Thyroid gland (tissue), 4 donors: Measurements from ENCODE around the gene MAP4. TPM values are rescaled to one million over a fixed set of nuclear protein-coding genes. Genes with fewer than 3 reads are reported as not detected.
A peak's percentile ranks its signal among the peaks of the same experiment; 100 is the strongest.

Source experiments
- DNase-seq, 2 donors: peaks; one replicate each; pipeline ENCODE4 v3.0.0-alpha.2; 2019
- H3K27ac ChIP-seq, 3 donors: fragments of 200-600 bp; sonication (generic); 1 replicate in 2 of 3; 2 replicates in 1 of 3; pipeline ENCODE4 v1.5.1; 2016 to 2019; ENCODE audit warnings: mild to moderate bottlenecking in 1 of 3, moderate library complexity in 1 of 3
- H3K27me3 ChIP-seq: fragments of 200-600 bp; sonication (generic); one replicate; pipeline ENCODE4 v1.5.1; 2019
- H3K36me3 ChIP-seq, 2 donors: fragments of 200-600 bp; sonication (generic); one replicate each; pipeline ENCODE4 v1.5.1; 2016 to 2019
- H3K4me1 ChIP-seq, 2 donors: fragments of 200-600 bp; sonication (generic); one replicate each; pipeline ENCODE4 v1.5.1; 2017 to 2019
- H3K4me3 ChIP-seq, 3 donors: fragments of 200-600 bp; sonication (generic); replicated peaks in 1 of 3; 1 replicate in 2 of 3; 2 replicates in 1 of 3; pipeline ENCODE4 v1.5.1; 2016; ENCODE audit warnings: mild to moderate bottlenecking in 1 of 3
- H3K9me3 ChIP-seq: fragments of 200-600 bp; sonication (generic); one replicate; pipeline ENCODE4 v1.5.1; 2017
- POLR2A ChIP-seq, 2 donors: fragments of 450-650 bp; IDR thresholded peaks; one replicate each; pipeline ENCODE4 v1.6.1; 2017; ENCODE audit warnings: antibody characterized with exemption in 2 of 2, mild to moderate bottlenecking in 2 of 2, moderate library complexity in 1 of 2
- WGBS, 2 donors: methylation state at CpG; one replicate each; pipeline ENCODE4 v1.1.5; 2017; 5-methylcytosine and 5-hydroxymethylcytosine counted together
- intact Hi-C: fragments of 100-400 bp; cut with DNase I; formaldehyde crosslinking; loops from one replicate; pipeline ENCODE4 v1.15.1; 2023
- total RNA-seq, 4 donors: library from RNA; depleted of rRNA; stranded (reverse); fragments of >200 nt; gene quantifications; one replicate each; pipeline ENCODE4 v1.2.3, GENCODE V29; 2016
- TF ChIP-seq, protein P1 (sequence below), 6 experiments: fragments of 200-600 bp in 3 of 6; fragments of 450-650 bp in 3 of 6; sonication (generic) in 3 of 6; IDR thresholded peaks; one replicate each; pipeline ENCODE4 v1.5.1; 2016 to 2019; ENCODE audit warnings: antibody characterized with exemption in 6 of 6, mild to moderate bottlenecking in 2 of 6, inconsistent platforms in 1 of 6, moderate library complexity in 1 of 6

Gene MAP4
- total RNA-seq, 4 donors from 2014 or later = 75.5 to 103 (median 88.0) TPM

DNA sequence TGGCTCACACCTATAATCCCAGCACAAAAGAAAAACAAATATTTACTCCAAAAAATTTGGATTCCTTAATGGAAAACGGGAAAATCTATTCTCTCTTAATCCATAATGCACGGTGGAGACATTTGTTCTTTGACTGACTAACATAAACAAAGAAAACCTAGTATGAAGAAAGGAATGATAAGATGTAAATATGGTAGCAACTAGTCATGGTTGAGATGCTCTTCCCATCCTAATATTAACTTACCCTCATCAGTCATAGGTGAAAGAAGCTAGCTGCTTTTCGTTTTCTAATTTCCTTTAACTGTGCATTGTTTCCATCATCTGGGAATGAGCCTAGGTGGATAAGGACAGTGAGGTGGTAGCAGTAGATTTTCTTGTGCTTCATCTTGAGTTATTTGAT lies 22.0 kb downstream of the MAP4 start:
- H3K4me1 ChIP-seq = no peaks in the 10 kb centered on the region
- no peak for TF ChIP-seq POLR2A (IDR thresholded peaks at IDR 0.05)
- TF ChIP-seq, protein P1, sequence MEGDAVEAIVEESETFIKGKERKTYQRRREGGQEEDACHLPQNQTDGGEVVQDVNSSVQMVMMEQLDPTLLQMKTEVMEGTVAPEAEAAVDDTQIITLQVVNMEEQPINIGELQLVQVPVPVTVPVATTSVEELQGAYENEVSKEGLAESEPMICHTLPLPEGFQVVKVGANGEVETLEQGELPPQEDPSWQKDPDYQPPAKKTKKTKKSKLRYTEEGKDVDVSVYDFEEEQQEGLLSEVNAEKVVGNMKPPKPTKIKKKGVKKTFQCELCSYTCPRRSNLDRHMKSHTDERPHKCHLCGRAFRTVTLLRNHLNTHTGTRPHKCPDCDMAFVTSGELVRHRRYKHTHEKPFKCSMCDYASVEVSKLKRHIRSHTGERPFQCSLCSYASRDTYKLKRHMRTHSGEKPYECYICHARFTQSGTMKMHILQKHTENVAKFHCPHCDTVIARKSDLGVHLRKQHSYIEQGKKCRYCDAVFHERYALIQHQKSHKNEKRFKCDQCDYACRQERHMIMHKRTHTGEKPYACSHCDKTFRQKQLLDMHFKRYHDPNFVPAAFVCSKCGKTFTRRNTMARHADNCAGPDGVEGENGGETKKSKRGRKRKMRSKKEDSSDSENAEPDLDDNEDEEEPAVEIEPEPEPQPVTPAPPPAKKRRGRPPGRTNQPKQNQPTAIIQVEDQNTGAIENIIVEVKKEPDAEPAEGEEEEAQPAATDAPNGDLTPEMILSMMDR (IDR thresholded peaks at IDR 0.05) = no peak
- intact Hi-C loops = loop anchor here (5.0 kb wide), 2 partner anchors 157 to 158 kb away; no protein-coding TSS in a partner anchor

DNA sequence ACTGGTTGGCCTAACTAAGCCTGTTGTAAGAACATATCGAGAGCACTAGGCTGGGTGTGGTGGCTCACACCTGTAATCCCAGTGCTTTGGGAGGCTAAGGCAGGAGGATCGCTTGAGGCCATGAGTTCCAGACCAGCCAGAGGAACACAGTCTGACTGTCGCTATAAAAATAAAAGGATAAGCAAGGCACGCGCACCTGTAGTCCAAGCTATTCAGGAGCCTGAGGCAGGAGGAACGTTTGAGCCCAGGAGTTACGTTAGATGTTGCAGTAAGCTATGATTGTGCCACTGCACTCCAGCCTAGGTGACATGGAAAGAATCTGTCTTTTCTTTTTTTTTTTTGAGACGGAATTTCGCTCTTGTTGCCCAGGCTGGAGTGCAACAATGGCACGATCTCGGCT lies 24.9 kb downstream of the MAP4 start:
- no peak for TF ChIP-seq POLR2A (IDR thresholded peaks at IDR 0.05)
- TF ChIP-seq, protein P1 (IDR thresholded peaks at IDR 0.05) = no peak
- no peak overlapping the region for H3K4me3 ChIP-seq
- no peaks in the 10 kb centered on the region for H3K36me3 ChIP-seq
- intact Hi-C loops = loop anchor here (5.0 kb wide), 2 partner anchors 154 to 161 kb away; no protein-coding TSS in a partner anchor
- H3K27me3 ChIP-seq = no peaks in the 10 kb centered on the region
- WGBS, 2 donors = 95 to 96% methylated on average over 11 of the region's 11 CpGs
- no peaks in the 10 kb centered on the region for H3K4me1 ChIP-seq
- no peak for DNase-seq
- H3K9me3 ChIP-seq = no peaks in the 10 kb centered on the region
- no peak overlapping the region for H3K27ac ChIP-seq

More for the DNA sequence above, 22.0 kb downstream of the MAP4 start:
- no peak overlapping the region for H3K27ac ChIP-seq
- no peaks in the 10 kb centered on the region for H3K9me3 ChIP-seq
- no peak overlapping the region for H3K4me3 ChIP-seq
- no peaks in the 10 kb centered on the region for H3K36me3 ChIP-seq
- H3K27me3 ChIP-seq = no peaks in the 10 kb centered on the region
- no peak for DNase-seq
- 90 to 92% methylated on average over 3 of the region's 3 CpGs for WGBS, 2 donors

DNA sequence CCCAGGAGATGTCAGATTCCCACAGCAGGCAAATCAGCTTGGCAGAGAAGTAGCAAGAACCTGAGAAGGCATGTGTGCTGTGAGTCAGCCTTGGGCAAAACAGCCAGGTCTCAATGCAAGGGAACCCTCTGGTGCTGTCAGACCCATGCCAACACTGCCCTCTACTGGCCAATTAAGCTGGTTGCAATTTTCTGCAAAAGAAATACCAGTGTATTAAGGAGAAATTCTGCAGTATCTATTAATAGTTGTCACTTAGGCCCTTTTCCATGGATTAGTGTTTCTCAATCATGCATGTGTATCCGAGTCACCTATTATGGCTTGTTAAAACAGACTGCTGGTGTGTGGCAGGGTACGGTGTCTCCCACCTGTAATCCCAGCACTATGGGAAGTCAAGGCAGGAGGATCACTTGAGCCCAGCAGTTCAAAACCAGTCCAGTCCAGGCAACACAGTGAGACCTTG lies 26.2 kb downstream of the MAP4 start:
- H3K36me3 ChIP-seq = no peaks in the 10 kb centered on the region
- WGBS, 2 donors = 46 to 49% methylated on average over 2 of the region's 2 CpGs
- H3K9me3 ChIP-seq = no peaks in the 10 kb centered on the region
- DNase-seq = peak; percentile 74 to 81
- H3K27ac ChIP-seq = no peak overlapping the region
- H3K4me3 ChIP-seq = no peak overlapping the region
- no peaks in the 10 kb centered on the region for H3K27me3 ChIP-seq
- intact Hi-C loops = loop anchor here (5.0 kb wide), 2 partner anchors 153 to 162 kb away; no protein-coding TSS in a partner anchor
- peaks cover 0 to 5% of the 10 kb centered on the region in 2 donors for H3K4me1 ChIP-seq
- TF ChIP-seq POLR2A (IDR thresholded peaks at IDR 0.05) = no peak
- TF ChIP-seq, protein P1 (IDR thresholded peaks at IDR 0.05) = peak; percentile 73 to 91 (median 86)

DNA sequence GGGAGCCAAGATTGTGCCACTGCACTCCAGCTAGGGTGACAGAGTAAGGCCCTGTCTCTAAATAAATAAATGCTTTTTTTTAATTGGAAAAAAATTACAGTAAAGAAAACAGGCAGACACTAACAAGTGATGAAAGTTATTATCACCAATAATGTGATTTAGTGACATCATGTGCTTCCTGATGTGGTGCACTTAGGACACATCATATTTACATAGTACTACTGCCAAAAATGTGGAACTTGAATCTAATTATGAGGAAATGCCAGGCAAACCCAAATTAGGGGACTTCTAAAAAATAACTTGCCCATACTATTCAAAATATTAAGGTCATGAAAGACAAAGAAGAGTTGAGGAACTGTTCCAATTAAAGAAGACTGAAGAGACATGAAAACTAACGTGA lies 30.8 kb downstream of the MAP4 start:
- H3K27me3 ChIP-seq = no peaks in the 10 kb centered on the region
- no peak overlapping the region for H3K4me3 ChIP-seq
- no peak for DNase-seq
- 56 to 64% methylated on average over 1 of the region's 1 CpG for WGBS, 2 donors
- intact Hi-C loops = no loop called here
- no peaks in the 10 kb centered on the region for H3K9me3 ChIP-seq
- TF ChIP-seq, protein P1 (IDR thresholded peaks at IDR 0.05) = no peak
- no peak overlapping the region for H3K27ac ChIP-seq
- H3K36me3 ChIP-seq = no peaks in the 10 kb centered on the region
- H3K4me1 ChIP-seq = peaks cover 0 to 6% of the 10 kb centered on the region in 2 donors

DNA sequence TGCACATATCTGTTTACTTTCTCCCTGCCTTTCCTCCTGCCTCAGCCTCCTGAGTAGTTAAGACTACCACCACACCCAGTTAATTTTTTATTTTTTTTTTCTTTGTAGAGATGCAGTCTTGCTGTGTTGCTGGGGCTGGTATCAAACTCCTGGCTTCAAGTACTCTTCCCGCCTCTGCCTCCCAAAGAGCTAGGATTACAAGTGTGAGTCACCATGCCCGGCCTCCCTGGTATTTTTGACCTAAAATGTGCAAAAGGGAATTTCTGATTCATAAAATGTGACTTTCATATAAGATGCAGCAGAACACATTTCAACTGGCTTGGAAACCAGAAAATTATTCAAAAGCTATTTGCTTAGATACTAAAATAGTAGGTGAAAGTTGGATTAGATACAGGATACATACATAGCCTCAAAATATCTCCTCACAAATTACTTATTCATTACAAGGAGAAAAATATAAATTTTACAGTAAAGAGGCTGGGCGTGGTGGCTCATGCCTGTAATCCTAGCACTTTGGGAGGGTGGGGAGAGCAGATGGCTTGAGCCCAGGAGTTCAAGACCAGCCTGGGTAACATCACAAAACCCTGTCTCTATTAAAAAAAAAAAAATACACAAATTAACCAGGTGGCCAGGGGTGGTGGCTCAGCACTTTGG lies 32.0 kb downstream of the MAP4 start:
- H3K36me3 ChIP-seq = no peaks in the 10 kb centered on the region
- H3K9me3 ChIP-seq = no peaks in the 10 kb centered on the region
- DNase-seq = no peak
- peaks cover 0 to 6% of the 10 kb centered on the region in 2 donors for H3K4me1 ChIP-seq
- no peak overlapping the region for H3K27ac ChIP-seq
- 80 to 94% methylated on average over 3 of the region's 3 CpGs for WGBS, 2 donors
- TF ChIP-seq, protein P1 (IDR thresholded peaks at IDR 0.05) = no peak
- TF ChIP-seq POLR2A (IDR thresholded peaks at IDR 0.05) = no peak
- no peaks in the 10 kb centered on the region for H3K27me3 ChIP-seq
- intact Hi-C loops = no loop called here
- no peak overlapping the region for H3K4me3 ChIP-seq
